GM12878 (cell line): ENCODE measurements around the gene TESK2. TPM values are rescaled to one million over a fixed set of nuclear protein-coding genes. Genes with fewer than 3 reads are reported as not detected.

Experiments used
- ATAC-seq: fragments of 200-7000 bp; cut with Tn5 transposase; 3 replicates; pipeline ENCODE4 v1.9.1; 2020; ENCODE audit warnings: mild to moderate bottlenecking, moderate library complexity
- BruUV-seq: library from RNA; stranded (reverse); fragments of 400-500 nt; replicated peaks from 2 replicates; lab custom pipeline; 2021; lab: Mats Ljungman, UMichigan
- CTCF ChIA-PET: fragments of 300-600 bp; sonication (Branson Sonifier 250); formaldehyde crosslinking; extraction: SDS; loops from one replicate; lab custom pipeline; 2021; ENCODE audit warnings: inconsistent platforms; lab: Yijun Ruan, JAX
- POLR2A ChIA-PET: fragments of 350-600 bp; formaldehyde crosslinking; extraction: SDS; loops from one replicate; lab custom pipeline; 2021; ENCODE audit warnings: inconsistent platforms; lab: Charles Lee
- RAD21 ChIA-PET: fragments of 300-600 bp; sonication (Branson Sonifier 250); formaldehyde crosslinking; loops from one replicate; lab custom pipeline; 2023; ENCODE audit warnings: antibody characterized with exemption; ENCODE audit not compliant: unreplicated experiment; lab: Charles Lee
- SMC1A ChIA-PET: fragments of 300-600 bp; sonication (Branson Sonifier 250); formaldehyde crosslinking; loops from one replicate; lab custom pipeline; 2023; ENCODE audit not compliant: unreplicated experiment, uncharacterized antibody; lab: Charles Lee
- DNase-seq: peaks from one replicate; pipeline ENCODE4 v3.0.0-alpha.2; 2011; ENCODE audit warnings: low read depth, low spot score
- FAIRE-seq: peaks from 3 replicates; lab custom pipeline; 2011; peaks lifted over from hg19 to GRCh38; lab: Jason Lieb, UNC
- H2AFZ ChIP-seq: 2 replicates; pipeline ENCODE4 v1.6.0; 2011; ENCODE audit warnings: low read depth, low read length, control low read depth; ENCODE audit not compliant: control insufficient read depth
- H3K27ac ChIP-seq: 2 replicates; pipeline ENCODE4 v1.5.1; 2011; ENCODE audit warnings: control low read depth; ENCODE audit not compliant: control insufficient read depth, insufficient read depth
- H3K27me3 ChIP-seq, 2 experiments: replicated peaks in 1 of 2; 2 replicates each; pipeline versions ENCODE4 v1.6.0 to v1.6.1; 2011; ENCODE audit warnings: low read length in 1 of 2; ENCODE audit not compliant: control insufficient read depth in 2 of 2, insufficient read depth in 2 of 2
- H3K36me3 ChIP-seq, 2 experiments: 2 replicates each; pipeline ENCODE4 v1.5.1; 2011; ENCODE audit warnings: low read length in 1 of 2; ENCODE audit not compliant: control insufficient read depth in 2 of 2, insufficient read depth in 2 of 2
- H3K4me1 ChIP-seq: 2 replicates; pipeline ENCODE4 v1.6.1; 2011; ENCODE audit warnings: mild to moderate bottlenecking, low read length, moderate library complexity, mixed read lengths; ENCODE audit not compliant: control insufficient read depth, insufficient read depth
- H3K4me2 ChIP-seq: 2 replicates; pipeline ENCODE4 v1.6.0; 2011; ENCODE audit warnings: control low read depth; ENCODE audit not compliant: control insufficient read depth, insufficient read depth
- H3K4me3 ChIP-seq: fragments of 200-600 bp; sonication (generic); 2 replicates; pipeline ENCODE4 v1.5.1; 2016
- H3K79me2 ChIP-seq: 2 replicates; pipeline ENCODE4 v1.6.0; 2011; ENCODE audit warnings: low read length; ENCODE audit not compliant: control insufficient read depth, insufficient read depth
- H3K9ac ChIP-seq: 2 replicates; pipeline ENCODE4 v1.8.0; 2011; ENCODE audit warnings: low read length, control low read depth, mixed read lengths; ENCODE audit not compliant: control insufficient read depth, insufficient read depth
- H3K9me3 ChIP-seq: replicated peaks from 3 replicates; pipeline ENCODE4 v1.5.1; 2011; ENCODE audit warnings: mild to moderate bottlenecking, low read length; ENCODE audit not compliant: control insufficient read depth, insufficient read depth
- H4K20me1 ChIP-seq: 2 replicates; pipeline ENCODE4 v1.6.0; 2011; ENCODE audit not compliant: control insufficient read depth, insufficient read depth
- EED ChIP-seq: sonication (generic); IDR thresholded peaks from 2 replicates; pipeline ENCODE4 v1.6.1; 2016; ENCODE audit warnings: antibody characterized with exemption, low read depth
- HDAC6 ChIP-seq: fragments of 200-600 bp; sonication (generic); IDR thresholded peaks from one replicate; pipeline ENCODE4 v1.8.0; 2017; ENCODE audit warnings: antibody characterized with exemption; ENCODE audit not compliant: unreplicated experiment
- IKZF2 ChIP-seq, 2 experiments: fragments of 450-650 bp; IDR thresholded peaks; 2 replicates each; pipeline ENCODE4 v1.6.1; 2017; ENCODE audit warnings: mild to moderate bottlenecking in 2 of 2, moderate library complexity in 2 of 2
- NFIC ChIP-seq: IDR thresholded peaks from 2 replicates; pipeline ENCODE4 v1.6.1; 2012; ENCODE audit warnings: low read depth, mild to moderate bottlenecking, inconsistent platforms, low read length, moderate library complexity
- SP1 ChIP-seq: IDR thresholded peaks from one replicate; pipeline ENCODE4 v1.6.1; 2011; ENCODE audit warnings: low read depth, low read length
- STAT1 ChIP-seq: fragments of 450-650 bp; conservative IDR thresholded peaks from 2 replicates; pipeline ENCODE4 v1.6.1; 2014; ENCODE audit warnings: antibody characterized with exemption, mild to moderate bottlenecking
- STAT3 ChIP-seq: IDR thresholded peaks from 2 replicates; pipeline ENCODE4 v1.6.1; 2011; ENCODE audit warnings: low read depth, low read length, improper control_type of control experiment
- WGBS: methylation state at CpG from one replicate; pipeline ENCODE4 v1.1.6; 2016; ENCODE audit warnings: low lambda C conversion rate; ENCODE audit not compliant: insufficient replicate concordance, insufficient coverage; ENCODE audit errors: missing lambda C conversion rate; 5-methylcytosine and 5-hydroxymethylcytosine counted together
- in situ Hi-C: fragments of 300-500 bp; cut with MboI; formaldehyde crosslinking; loops from 9 replicates; pipeline ENCODE4 v1.14.3; 2018; ENCODE audit warnings: mixed read lengths
- intact Hi-C: fragments of 100-400 bp; cut with micrococcal nuclease; formaldehyde crosslinking; loops from one replicate; pipeline ENCODE4 v1.14.2; 2022; ENCODE audit not compliant: unreplicated experiment
- polyA plus RNA-seq, 11 experiments: library from polyadenylated mRNA; depleted of rRNA in 4 of 11; unstranded in 6 of 11; stranded (reverse) in 5 of 11; fragments of >200 nt; fragmentation: Nextera tagmentation in 4 of 11; fragmentation: Illumina TruSeq in 1 of 11; extraction: Ambion mirVana in 4 of 11; extraction: Trizol in 1 of 11; gene quantifications; 1 replicate in 1 of 11; 2 replicates in 10 of 11; pipeline versions ENCODE4 v1.2.1 to v1.2.3, GENCODE V29; 2011 to 2016; ENCODE audit warnings: inconsistent platforms in 2 of 11, missing spikeins in 2 of 11, low read depth in 1 of 11
- total RNA-seq, 4 experiments: library from RNA; depleted of rRNA in 3 of 4; stranded (reverse); fragments of >200 nt in 3 of 4; fragmentation: Illumina TruSeq in 1 of 4; extraction: Trizol in 1 of 4; gene quantifications; 2 replicates each; pipeline versions ENCODE4 v1.2.1 to v1.2.3, GENCODE V29; 2013 to 2021
- TF ChIP-seq, protein P1 (sequence below): fragments of 450-650 bp; IDR thresholded peaks from 2 replicates; pipeline ENCODE4 v1.6.1; 2017; ENCODE audit warnings: mild to moderate bottlenecking, moderate library complexity
- TF ChIP-seq, protein P2 (sequence below): fragments of 450-650 bp; formaldehyde crosslinking; IDR thresholded peaks from 2 replicates; pipeline ENCODE4 v1.4.0; 2022; ENCODE audit warnings: mild to moderate bottlenecking, moderate library complexity
- TF ChIP-seq, protein P3 (sequence below): fragments of 450-650 bp; IDR thresholded peaks from 2 replicates; pipeline ENCODE4 v1.6.1; 2018; ENCODE audit warnings: borderline replicate concordance, mild to moderate bottlenecking; ENCODE audit not compliant: partially characterized antibody
- TF ChIP-seq, protein P4 (sequence below): fragments of 450-650 bp; IDR thresholded peaks from 2 replicates; pipeline ENCODE4 v1.6.1; 2018; ENCODE audit warnings: mild to moderate bottlenecking, low read depth, moderate library complexity; ENCODE audit not compliant: partially characterized antibody

Gene TESK2
- total and polyA plus RNA-seq, 10 of the 15 experiments (the other 5 are each of a cell fraction or from before 2014, with no cell fraction given) = 2.2 to 10.0 (median 5.7) TPM

DNA sequence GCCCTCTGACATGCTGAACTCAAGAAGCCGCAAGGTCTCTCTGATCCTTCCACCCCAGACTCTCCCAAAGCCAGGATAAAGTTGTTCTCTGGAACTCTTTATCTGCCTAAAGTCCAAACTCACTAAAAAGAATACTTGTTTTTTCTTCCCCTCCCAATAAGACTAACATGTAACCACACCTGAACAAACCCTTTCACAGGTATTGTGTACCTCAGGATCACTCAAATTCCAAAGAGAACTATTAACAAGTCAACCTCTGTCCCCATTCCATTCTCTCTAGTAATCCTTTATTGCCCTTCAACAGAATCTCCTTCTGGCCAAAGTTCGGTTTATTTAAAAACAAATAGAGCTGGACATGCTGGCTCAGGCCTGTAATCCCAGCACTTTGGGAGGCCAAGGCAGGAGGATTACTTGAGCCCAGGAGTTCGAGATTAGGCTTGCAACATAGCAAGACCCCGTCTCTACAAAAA lies 155.1 kb downstream of the TESK2 start:
- H3K4me3 ChIP-seq = no peak overlapping the region
- no TSS peak for BruUV-seq
- H3K9me3 ChIP-seq = no peaks in the 10 kb centered on the region
- in situ Hi-C loops = no loop called here
- intact Hi-C loops = no loop called here
- no peak overlapping the region for H2AFZ ChIP-seq
- H4K20me1 ChIP-seq = no peaks in the 10 kb centered on the region
- H3K9ac ChIP-seq = no peak overlapping the region
- peaks cover under 1% of the 10 kb centered on the region; the same call in 1 of the 2 replicates for H3K4me1 ChIP-seq
- RAD21 ChIA-PET = no interaction called here
- SMC1A ChIA-PET = interaction anchor here (6.4 kb wide), 1 partner anchor 29 kb away, joined by 73 read pairs; no protein-coding TSS in a partner anchor
- 93% methylated on average over 4 of the region's 4 CpGs for whole genome bisulfite sequencing
- H3K4me2 ChIP-seq = no peak overlapping the region
- H3K27me3 ChIP-seq = no peaks in the 10 kb centered on the region
- POLR2A ChIA-PET = interaction anchor here (1.8 to 5.4 kb wide), 2 partner anchors 9 to 12 kb away, joined by 5 to 45 read pairs; partner anchors contain the start of gene HPDL
- H3K36me3 ChIP-seq = peaks cover 0 to 8% of the 10 kb centered on the region in 2 experiments; a peak in 2 of 4 replicates
- DNase-seq (no peak), ATAC-seq (no peak), FAIRE-seq (no peak)
- CTCF ChIA-PET = no interaction called here
- no peak overlapping the region for H3K27ac ChIP-seq
- H3K79me2 ChIP-seq = peaks cover 22% of the 10 kb centered on the region
- TF ChIP-seq IKZF2 (IDR thresholded peaks at IDR 0.05) (no peak), SP1 (no peak), STAT1 (no peak), HDAC6 (no peak), STAT3 (no peak), NFIC (no peak), EED (no peak)
- TF ChIP-seq, protein P1, sequence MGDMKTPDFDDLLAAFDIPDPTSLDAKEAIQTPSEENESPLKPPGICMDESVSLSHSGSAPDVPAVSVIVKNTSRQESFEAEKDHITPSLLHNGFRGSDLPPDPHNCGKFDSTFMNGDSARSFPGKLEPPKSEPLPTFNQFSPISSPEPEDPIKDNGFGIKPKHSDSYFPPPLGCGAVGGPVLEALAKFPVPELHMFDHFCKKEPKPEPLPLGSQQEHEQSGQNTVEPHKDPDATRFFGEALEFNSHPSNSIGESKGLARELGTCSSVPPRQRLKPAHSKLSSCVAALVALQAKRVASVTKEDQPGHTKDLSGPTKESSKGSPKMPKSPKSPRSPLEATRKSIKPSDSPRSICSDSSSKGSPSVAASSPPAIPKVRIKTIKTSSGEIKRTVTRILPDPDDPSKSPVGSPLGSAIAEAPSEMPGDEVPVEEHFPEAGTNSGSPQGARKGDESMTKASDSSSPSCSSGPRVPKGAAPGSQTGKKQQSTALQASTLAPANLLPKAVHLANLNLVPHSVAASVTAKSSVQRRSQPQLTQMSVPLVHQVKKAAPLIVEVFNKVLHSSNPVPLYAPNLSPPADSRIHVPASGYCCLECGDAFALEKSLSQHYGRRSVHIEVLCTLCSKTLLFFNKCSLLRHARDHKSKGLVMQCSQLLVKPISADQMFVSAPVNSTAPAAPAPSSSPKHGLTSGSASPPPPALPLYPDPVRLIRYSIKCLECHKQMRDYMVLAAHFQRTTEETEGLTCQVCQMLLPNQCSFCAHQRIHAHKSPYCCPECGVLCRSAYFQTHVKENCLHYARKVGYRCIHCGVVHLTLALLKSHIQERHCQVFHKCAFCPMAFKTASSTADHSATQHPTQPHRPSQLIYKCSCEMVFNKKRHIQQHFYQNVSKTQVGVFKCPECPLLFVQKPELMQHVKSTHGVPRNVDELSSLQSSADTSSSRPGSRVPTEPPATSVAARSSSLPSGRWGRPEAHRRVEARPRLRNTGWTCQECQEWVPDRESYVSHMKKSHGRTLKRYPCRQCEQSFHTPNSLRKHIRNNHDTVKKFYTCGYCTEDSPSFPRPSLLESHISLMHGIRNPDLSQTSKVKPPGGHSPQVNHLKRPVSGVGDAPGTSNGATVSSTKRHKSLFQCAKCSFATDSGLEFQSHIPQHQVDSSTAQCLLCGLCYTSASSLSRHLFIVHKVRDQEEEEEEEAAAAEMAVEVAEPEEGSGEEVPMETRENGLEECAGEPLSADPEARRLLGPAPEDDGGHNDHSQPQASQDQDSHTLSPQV = no peak
- TF ChIP-seq, protein P2, sequence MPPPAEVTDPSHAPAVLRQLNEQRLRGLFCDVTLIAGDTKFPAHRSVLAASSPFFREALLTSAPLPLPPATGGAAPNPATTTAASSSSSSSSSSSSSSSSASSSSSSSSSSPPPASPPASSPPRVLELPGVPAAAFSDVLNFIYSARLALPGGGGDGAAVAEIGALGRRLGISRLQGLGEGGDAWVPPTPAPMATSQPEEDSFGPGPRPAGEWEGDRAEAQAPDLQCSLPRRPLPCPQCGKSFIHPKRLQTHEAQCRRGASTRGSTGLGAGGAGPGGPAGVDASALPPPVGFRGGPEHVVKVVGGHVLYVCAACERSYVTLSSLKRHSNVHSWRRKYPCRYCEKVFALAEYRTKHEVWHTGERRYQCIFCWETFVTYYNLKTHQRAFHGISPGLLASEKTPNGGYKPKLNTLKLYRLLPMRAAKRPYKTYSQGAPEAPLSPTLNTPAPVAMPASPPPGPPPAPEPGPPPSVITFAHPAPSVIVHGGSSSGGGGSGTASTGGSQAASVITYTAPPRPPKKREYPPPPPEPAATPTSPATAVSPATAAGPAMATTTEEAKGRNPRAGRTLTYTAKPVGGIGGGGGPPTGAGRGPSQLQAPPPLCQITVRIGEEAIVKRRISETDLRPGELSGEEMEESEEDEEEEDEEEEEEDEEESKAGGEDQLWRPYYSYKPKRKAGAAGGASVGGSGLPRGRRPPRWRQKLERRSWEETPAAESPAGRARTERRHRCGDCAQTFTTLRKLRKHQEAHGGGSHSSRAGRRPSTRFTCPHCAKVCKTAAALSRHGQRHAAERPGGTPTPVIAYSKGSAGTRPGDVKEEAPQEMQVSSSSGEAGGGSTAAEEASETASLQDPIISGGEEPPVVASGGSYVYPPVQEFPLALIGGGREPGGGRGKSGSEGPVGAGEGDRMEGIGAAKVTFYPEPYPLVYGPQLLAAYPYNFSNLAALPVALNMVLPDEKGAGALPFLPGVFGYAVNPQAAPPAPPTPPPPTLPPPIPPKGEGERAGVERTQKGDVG = no peak
- TF ChIP-seq, protein P3, sequence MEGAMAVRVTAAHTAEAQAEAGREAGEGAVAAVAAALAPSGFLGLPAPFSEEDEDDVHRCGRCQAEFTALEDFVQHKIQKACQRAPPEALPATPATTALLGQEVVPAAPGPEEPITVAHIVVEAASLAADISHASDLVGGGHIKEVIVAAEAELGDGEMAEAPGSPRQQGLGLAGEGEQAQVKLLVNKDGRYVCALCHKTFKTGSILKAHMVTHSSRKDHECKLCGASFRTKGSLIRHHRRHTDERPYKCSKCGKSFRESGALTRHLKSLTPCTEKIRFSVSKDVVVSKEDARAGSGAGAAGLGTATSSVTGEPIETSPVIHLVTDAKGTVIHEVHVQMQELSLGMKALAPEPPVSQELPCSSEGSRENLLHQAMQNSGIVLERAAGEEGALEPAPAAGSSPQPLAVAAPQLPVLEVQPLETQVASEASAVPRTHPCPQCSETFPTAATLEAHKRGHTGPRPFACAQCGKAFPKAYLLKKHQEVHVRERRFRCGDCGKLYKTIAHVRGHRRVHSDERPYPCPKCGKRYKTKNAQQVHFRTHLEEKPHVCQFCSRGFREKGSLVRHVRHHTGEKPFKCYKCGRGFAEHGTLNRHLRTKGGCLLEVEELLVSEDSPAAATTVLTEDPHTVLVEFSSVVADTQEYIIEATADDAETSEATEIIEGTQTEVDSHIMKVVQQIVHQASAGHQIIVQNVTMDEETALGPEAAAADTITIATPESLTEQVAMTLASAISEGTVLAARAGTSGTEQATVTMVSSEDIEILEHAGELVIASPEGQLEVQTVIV = no peak
- TF ChIP-seq, protein P4, sequence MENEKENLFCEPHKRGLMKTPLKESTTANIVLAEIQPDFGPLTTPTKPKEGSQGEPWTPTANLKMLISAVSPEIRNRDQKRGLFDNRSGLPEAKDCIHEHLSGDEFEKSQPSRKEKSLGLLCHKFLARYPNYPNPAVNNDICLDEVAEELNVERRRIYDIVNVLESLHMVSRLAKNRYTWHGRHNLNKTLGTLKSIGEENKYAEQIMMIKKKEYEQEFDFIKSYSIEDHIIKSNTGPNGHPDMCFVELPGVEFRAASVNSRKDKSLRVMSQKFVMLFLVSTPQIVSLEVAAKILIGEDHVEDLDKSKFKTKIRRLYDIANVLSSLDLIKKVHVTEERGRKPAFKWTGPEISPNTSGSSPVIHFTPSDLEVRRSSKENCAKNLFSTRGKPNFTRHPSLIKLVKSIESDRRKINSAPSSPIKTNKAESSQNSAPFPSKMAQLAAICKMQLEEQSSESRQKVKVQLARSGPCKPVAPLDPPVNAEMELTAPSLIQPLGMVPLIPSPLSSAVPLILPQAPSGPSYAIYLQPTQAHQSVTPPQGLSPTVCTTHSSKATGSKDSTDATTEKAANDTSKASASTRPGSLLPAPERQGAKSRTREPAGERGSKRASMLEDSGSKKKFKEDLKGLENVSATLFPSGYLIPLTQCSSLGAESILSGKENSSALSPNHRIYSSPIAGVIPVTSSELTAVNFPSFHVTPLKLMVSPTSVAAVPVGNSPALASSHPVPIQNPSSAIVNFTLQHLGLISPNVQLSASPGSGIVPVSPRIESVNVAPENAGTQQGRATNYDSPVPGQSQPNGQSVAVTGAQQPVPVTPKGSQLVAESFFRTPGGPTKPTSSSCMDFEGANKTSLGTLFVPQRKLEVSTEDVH = no peak
